Liver (tissue), 9 donors: ENCODE measurements around the gene SERPINE1. TPM values are rescaled to one million over a fixed set of nuclear protein-coding genes. Genes with fewer than 3 reads are reported as not detected.

ENCODE experiments used
- DNase-seq: peaks from one replicate; pipeline ENCODE4 v3.0.0-alpha.2; 2017; ENCODE audit warnings: low spot score
- H3K27ac ChIP-seq, 2 donors: one replicate each; pipeline ENCODE4 v1.7.0; 2013; ENCODE audit warnings: inconsistent platforms in 2 of 2, low read length in 2 of 2, control low read depth in 1 of 2, low read depth in 1 of 2, mild to moderate bottlenecking in 1 of 2
- H3K27me3 ChIP-seq, 4 donors: one replicate each; pipeline versions ENCODE4 v1.6.1 to v1.7.0; 2013; ENCODE audit warnings: low read length in 3 of 4, inconsistent platforms in 1 of 4, mild to moderate bottlenecking in 1 of 4, moderate library complexity in 1 of 4; ENCODE audit not compliant: control insufficient read depth in 4 of 4, insufficient read depth in 4 of 4
- H3K36me3 ChIP-seq, 4 donors: one replicate each; pipeline versions ENCODE4 v1.6.1 to v1.7.0; 2013; ENCODE audit warnings: low read length in 3 of 4, mild to moderate bottlenecking in 3 of 4, low read depth in 1 of 4, moderate library complexity in 1 of 4; ENCODE audit not compliant: control insufficient read depth in 4 of 4, insufficient read depth in 3 of 4
- H3K4me1 ChIP-seq, 4 donors: one replicate each; pipeline versions ENCODE4 v1.6.1 to v1.7.0; 2013; ENCODE audit warnings: low read length in 3 of 4, mild to moderate bottlenecking in 3 of 4, moderate library complexity in 1 of 4; ENCODE audit not compliant: control insufficient read depth in 4 of 4, insufficient read depth in 4 of 4
- H3K4me3 ChIP-seq, 3 donors: one replicate each; pipeline versions ENCODE4 v1.6.1 to v1.7.0; 2013; ENCODE audit warnings: low read length in 3 of 3, control low read depth in 1 of 3, low read depth in 1 of 3, mild to moderate bottlenecking in 1 of 3
- H3K9ac ChIP-seq, 2 donors: one replicate each; pipeline ENCODE4 v1.7.0; 2013; ENCODE audit warnings: low read length in 2 of 2, mild to moderate bottlenecking in 2 of 2, moderate library complexity in 2 of 2, control low read depth in 1 of 2, low read depth in 1 of 2
- H3K9me3 ChIP-seq, 4 donors: one replicate each; pipeline versions ENCODE4 v1.6.1 to v1.7.0; 2013; ENCODE audit warnings: low read length in 3 of 4; ENCODE audit not compliant: control insufficient read depth in 4 of 4
- ATF3 ChIP-seq: IDR thresholded peaks from 2 replicates; pipeline ENCODE4 v1.6.1; 2016; ENCODE audit warnings: antibody characterized with exemption
- EGR1 ChIP-seq, 2 donors: IDR thresholded peaks; 2 replicates each; pipeline ENCODE4 v1.6.1; 2016 to 2018; ENCODE audit warnings: antibody characterized with exemption in 2 of 2, low read depth in 2 of 2
- FOXA1 ChIP-seq: IDR thresholded peaks from 2 replicates; pipeline ENCODE4 v1.6.1; 2016; ENCODE audit warnings: antibody characterized with exemption
- FOXA2 ChIP-seq: IDR thresholded peaks from 2 replicates; pipeline ENCODE4 v1.6.1; 2016; ENCODE audit warnings: antibody characterized with exemption
- GABPA ChIP-seq, 2 donors: IDR thresholded peaks in 1 of 2; conservative IDR thresholded peaks in 1 of 2; 2 replicates each; pipeline ENCODE4 v1.6.1; 2016; ENCODE audit warnings: antibody characterized with exemption in 2 of 2, mild to moderate bottlenecking in 1 of 2, moderate library complexity in 1 of 2
- HNF4A ChIP-seq, 2 donors: conservative IDR thresholded peaks; 2 replicates each; pipeline ENCODE4 v1.6.1; 2016; ENCODE audit warnings: antibody characterized with exemption in 2 of 2, mild to moderate bottlenecking in 2 of 2
- HNF4G ChIP-seq: IDR thresholded peaks from 2 replicates; pipeline ENCODE4 v1.6.1; 2016; ENCODE audit warnings: antibody characterized with exemption
- JUND ChIP-seq, 2 donors: IDR thresholded peaks; 2 replicates each; pipeline ENCODE4 v1.6.1; 2016; ENCODE audit warnings: antibody characterized with exemption in 2 of 2
- MAX ChIP-seq: IDR thresholded peaks from 2 replicates; pipeline ENCODE4 v1.6.1; 2016; ENCODE audit warnings: antibody characterized with exemption
- NR2F2 ChIP-seq: IDR thresholded peaks from 2 replicates; pipeline ENCODE4 v1.6.1; 2016; ENCODE audit warnings: antibody characterized with exemption
- RAD21 ChIP-seq, 2 donors: IDR thresholded peaks; 2 replicates each; pipeline ENCODE4 v1.6.1; 2016; ENCODE audit warnings: antibody characterized with exemption in 2 of 2, mild to moderate bottlenecking in 2 of 2
- REST ChIP-seq: IDR thresholded peaks from 2 replicates; pipeline ENCODE4 v1.6.1; 2016; ENCODE audit warnings: antibody characterized with exemption, mild to moderate bottlenecking
- RXRA ChIP-seq, 2 donors: IDR thresholded peaks; 2 replicates each; pipeline ENCODE4 v1.6.1; 2017 to 2018; ENCODE audit warnings: antibody characterized with exemption in 2 of 2, mild to moderate bottlenecking in 1 of 2
- SP1 ChIP-seq: IDR thresholded peaks from 2 replicates; pipeline ENCODE4 v1.6.1; 2018; ENCODE audit warnings: antibody characterized with exemption, mild to moderate bottlenecking
- TAF1 ChIP-seq: conservative IDR thresholded peaks from 2 replicates; pipeline ENCODE4 v1.6.1; 2016; ENCODE audit warnings: antibody characterized with exemption, mild to moderate bottlenecking
- YY1 ChIP-seq: IDR thresholded peaks from 2 replicates; pipeline ENCODE4 v1.6.1; 2016; ENCODE audit warnings: antibody characterized with exemption, mild to moderate bottlenecking
- ZBTB33 ChIP-seq: IDR thresholded peaks from 2 replicates; pipeline ENCODE4 v1.6.1; 2016; ENCODE audit warnings: antibody characterized with exemption
- WGBS: extraction: QIAGEN DNeasy Blood & Tissue Kit; methylation state at CpG from one replicate; pipeline ENCODE4 v1.1.7; 2013; 5-methylcytosine and 5-hydroxymethylcytosine counted together
- polyA plus RNA-seq, 2 donors: library from polyadenylated mRNA; stranded (reverse) in 1 of 2; unstranded in 1 of 2; fragments of 200-250 nt in 1 of 2; fragments of >200 nt in 1 of 2; fragmentation: Nextera tagmentation in 1 of 2; extraction: Ambion mirVana in 1 of 2; gene quantifications; one replicate each; pipeline versions ENCODE4 v1.2.1 to v1.2.3, GENCODE V29; 2013 to 2015
- total RNA-seq, 2 donors: library from RNA; depleted of rRNA; stranded (reverse); fragments of >200 nt; gene quantifications; one replicate each; pipeline ENCODE4 v1.2.3, GENCODE V29; 2014
- TF ChIP-seq, protein P1 (sequence below): fragments of 150-350 bp; IDR thresholded peaks from 2 replicates; pipeline ENCODE4 v1.5.1; 2017; ENCODE audit warnings: improper control_type of control experiment, low read depth, low read length; ENCODE audit not compliant: missing input control
- donor health status: healthy.
- donor health status: healthy.
- donor health status: healthy.
- donor health status: healthy.
- donor health status: healthy.

The SERPINE1 gene
- total and polyA plus RNA-seq, 4 donors, result 0.93 to 18.6 (median 8.0) TPM

DNA sequence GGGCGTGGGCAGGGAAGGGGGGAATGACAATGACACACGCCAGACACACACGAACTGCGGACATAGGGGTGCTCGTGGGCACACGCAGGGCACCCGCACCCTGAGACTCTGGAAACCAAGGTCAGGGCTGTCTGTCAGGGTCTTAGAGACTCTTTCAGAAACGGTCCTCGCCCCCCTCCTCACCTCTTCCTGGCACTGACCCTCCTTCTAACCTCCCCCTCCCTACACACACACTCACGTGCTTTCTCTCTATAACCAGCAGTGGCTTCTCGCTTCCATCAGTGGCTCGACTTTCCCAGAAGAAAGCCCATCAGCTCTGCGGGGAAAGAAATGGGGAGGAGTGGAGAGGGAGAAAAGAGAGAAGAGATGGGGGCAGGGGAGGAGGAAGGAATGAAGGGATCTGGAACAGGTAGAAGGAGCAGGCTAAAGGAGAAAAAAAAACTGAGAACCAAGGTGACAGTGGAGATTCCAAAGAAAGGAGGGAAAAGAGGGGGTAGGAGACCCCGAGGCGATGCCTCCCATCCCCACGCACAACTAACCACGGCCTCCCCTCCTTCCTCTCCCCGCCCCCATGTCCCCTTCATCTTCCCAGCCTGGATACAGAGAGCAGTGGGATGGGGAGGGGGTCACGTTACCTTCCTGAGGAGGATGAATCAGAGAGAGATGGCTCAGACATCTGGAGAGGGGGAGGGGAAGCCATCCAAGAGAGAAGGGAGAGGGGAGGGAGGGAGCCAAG is 40.2 kb downstream of the SERPINE1 start:
- no peak overlapping the region for H3K27ac ChIP-seq
- WGBS, result 3% methylated on average over 19 of the region's 19 CpGs
- H3K9ac ChIP-seq, result no peak overlapping the region
- peaks cover 5 to 36% (median 15%) of the 10 kb centered on the region in 4 donors for H3K4me1 ChIP-seq
- peaks cover 8 to 12% (median 10%) of the 10 kb centered on the region in 4 donors for H3K27me3 ChIP-seq
- no peaks in the 10 kb centered on the region for H3K36me3 ChIP-seq
- no peak overlapping the region for H3K4me3 ChIP-seq
- TF ChIP-seq RXRA (IDR thresholded peaks at IDR 0.05) (no peak), RAD21 (IDR thresholded peaks at IDR 0.05) (no peak), REST (no peak), EGR1 (IDR thresholded peaks at IDR 0.05; ENCODE audit: low read depth in 2 of 2) (no peak), ATF3 (no peak), HNF4A (conservative IDR thresholded peaks at IDR 0.05) (no peak), FOXA2 (no peak), JUND (IDR thresholded peaks at IDR 0.05) (no peak), TAF1 (no peak), FOXA1 (no peak), NR2F2 (no peak), GABPA (IDR thresholded peaks at IDR 0.05 in 1 of 2, conservative IDR thresholded peaks at IDR 0.05 in 1 of 2) (no peak), YY1 (no peak), ZBTB33 (no peak), SP1 (no peak), MAX (no peak), HNF4G (no peak)
- TF ChIP-seq, protein P1, sequence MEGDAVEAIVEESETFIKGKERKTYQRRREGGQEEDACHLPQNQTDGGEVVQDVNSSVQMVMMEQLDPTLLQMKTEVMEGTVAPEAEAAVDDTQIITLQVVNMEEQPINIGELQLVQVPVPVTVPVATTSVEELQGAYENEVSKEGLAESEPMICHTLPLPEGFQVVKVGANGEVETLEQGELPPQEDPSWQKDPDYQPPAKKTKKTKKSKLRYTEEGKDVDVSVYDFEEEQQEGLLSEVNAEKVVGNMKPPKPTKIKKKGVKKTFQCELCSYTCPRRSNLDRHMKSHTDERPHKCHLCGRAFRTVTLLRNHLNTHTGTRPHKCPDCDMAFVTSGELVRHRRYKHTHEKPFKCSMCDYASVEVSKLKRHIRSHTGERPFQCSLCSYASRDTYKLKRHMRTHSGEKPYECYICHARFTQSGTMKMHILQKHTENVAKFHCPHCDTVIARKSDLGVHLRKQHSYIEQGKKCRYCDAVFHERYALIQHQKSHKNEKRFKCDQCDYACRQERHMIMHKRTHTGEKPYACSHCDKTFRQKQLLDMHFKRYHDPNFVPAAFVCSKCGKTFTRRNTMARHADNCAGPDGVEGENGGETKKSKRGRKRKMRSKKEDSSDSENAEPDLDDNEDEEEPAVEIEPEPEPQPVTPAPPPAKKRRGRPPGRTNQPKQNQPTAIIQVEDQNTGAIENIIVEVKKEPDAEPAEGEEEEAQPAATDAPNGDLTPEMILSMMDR, result no peak
- DNase-seq, result no peak
- H3K9me3 ChIP-seq, result no peaks in the 10 kb centered on the region
